GM18517 (cell line): ENCODE results near the gene CSF2RB.
A peak's percentile ranks its signal among the peaks of the same experiment; 100 is the strongest.
"Not testable (repeated sequence)": the region's sequence is repeated elsewhere in the genome, so short reads cannot be mapped to it uniquely, and the experiment has no call there.

ENCODE experiments used
- ATAC-seq: cut with Tn5 transposase; IDR thresholded peaks from one replicate; pipeline ENCODE4 v1.9.1; 2021; ENCODE audit warnings: mild to moderate bottlenecking, moderate library complexity; ENCODE audit not compliant: unreplicated experiment

CSF2RB gene

DNA sequence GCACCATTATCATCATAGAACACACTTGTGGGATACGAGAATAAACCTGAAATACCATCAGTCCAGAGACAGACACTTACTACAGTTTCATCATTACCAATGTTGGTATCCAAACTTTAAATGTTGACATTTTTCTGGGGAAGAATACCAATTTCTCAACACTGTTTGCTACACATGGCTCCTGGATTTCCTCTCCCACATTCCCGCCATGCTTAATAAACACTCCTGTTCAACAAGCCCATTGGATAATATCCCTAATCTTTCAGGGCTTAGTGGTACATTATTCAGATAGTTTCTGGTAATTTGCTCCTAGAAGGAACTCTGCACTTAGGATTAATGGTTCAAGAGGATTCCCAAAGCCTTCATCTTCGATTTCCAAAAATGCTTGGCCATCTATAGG lies 48.2 kb downstream of the CSF2RB start:
- ATAC-seq, result no peak

GRCh38 chr22:36963302-36963701 lies 49.9 kb downstream of the CSF2RB start:
- ATAC-seq, result no peak

GRCh38 chr22:36964106-36964505 lies 50.7 kb downstream of the CSF2RB start:
- no peak for ATAC-seq

DNA sequence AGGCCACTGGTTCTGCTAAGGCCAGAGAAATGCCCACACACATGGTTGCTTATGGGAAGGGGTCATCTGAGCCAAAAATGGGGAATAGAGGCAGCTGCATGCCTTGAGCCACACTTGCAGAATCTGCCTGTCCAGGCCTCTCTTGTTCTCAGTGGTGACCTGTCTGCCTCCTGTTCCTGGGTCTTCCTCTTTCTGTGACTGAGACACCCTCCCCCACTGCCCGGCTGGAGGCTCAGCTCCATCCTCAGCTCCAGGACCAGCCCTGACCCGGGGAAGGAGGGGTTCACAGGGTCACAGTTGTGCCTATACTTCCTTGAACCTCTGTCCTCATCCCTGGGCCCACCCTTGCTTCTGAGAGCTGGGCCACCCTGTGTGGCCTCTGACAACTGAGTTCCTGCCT lies 52.3 kb downstream of the CSF2RB start:
- no peak for ATAC-seq

DNA sequence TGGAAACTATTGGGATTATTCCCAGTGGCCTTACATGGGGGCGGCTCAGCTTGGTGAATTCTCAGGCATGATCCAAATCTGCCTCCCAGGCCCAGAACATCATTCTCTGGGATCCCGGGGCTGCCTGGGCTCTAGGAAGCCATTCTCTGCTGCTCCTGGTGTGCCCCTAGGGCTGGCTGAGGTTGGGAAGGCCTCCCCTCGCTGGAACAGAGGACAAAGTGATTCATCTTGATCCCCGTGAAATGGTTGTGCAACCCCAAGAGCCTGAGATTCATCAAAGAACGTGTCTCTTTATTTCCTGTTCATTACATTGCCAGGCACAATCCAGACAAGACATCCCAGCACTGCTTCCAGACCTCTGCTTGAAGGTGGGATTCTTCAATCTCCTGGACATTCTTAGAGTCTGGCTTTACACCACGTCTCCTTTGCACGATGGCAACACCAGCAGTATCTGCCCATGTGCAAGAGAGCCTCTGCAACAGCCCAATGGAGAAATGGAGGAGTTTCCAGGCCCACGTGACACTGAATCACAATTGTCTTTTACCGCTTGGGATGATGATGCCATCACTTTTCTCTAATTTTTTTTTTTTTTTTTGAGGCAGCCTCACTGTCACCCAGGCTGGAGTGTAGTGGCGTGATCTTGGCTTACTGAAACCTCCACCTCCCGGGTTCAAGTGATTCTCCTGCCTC lies 53.6 kb downstream of the CSF2RB start:
- ATAC-seq, result no peak

DNA sequence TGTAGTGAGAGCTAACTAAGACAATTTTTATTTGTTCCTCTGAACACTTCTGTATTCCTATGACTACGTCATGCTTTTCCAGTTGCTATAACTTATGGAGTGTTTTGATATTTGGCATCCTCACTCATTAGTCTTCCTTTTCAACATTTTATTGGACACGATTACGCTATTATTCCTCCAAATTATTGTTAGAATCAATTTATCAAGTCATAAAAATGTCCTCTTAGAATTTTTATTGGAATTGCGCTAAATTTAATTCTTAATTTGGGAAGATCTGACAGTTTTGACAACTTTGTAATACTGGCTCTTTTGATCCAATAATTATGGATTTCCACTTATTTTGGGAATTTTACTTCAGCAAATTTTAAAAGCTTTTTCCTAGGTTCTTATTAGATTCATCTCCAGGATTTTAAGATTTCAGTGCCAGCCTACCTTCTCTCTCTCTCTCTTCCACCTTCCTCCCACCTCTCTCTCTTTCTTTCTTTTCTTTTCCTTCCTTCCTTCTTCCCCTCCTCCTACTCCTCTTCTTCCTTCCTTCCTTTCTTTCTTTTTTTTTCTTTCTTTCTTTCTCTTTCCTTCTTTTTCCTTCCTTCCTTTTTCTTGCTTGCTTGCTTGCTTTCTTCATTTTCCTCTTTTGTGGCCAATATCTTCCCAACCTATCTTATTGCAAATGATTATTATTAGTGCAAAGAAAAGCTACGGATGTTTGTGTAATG lies 55.0 kb downstream of the CSF2RB start:
- no peak for ATAC-seq

DNA sequence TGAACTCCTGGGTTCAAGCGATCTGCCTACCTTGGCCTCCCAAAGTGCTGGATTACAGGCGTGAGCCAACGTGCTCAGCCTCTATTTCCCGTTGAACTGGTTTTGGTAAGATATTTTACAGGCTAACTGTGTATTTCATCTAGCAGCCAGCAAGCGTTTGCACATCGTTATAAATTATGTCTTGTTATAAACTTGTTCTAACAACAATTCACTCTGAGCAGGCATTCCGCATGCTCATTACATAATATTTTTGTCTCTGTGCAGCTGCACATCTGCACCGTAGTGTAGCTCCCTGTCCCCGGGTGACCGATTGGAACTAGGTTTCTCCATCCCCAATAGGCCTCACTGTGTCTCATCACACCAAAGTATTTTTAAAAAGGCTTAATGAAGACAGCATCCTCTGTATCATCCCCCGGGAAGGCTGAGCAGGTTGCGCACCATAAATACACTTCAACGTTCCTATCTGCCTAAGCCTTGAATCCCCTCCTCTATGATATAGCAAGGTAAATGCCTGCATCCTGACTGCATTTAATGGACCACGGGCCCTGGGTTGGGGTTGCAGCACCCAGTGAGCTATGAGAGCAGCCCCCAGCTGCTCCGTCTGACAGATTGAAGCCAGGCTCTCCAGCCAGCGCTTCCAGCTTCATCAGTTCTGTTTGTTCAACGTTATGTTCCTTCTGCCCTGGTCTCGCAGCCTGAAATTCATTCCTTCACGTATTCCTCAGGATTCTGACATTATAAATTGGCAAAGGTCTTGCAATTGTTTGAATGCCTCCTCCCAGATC lies 58.1 kb downstream of the CSF2RB start:
- no peak for ATAC-seq

GRCh38 chr22:36976606-36977005 lies 63.2 kb downstream of the CSF2RB start:
- ATAC-seq, result no peak

- ATAC-seq, result peak; percentile 48
These were observed 64.0 kb downstream of the CSF2RB start for GRCh38 chr22:36977401-36977861.

- peak; percentile 65 for ATAC-seq
These were observed 64.7 kb downstream of the CSF2RB start for GRCh38 chr22:36977947-36978660.

- ATAC-seq, result no peak
These were observed 65.8 kb downstream of the CSF2RB start for GRCh38 chr22:36979016-36979910.

DNA sequence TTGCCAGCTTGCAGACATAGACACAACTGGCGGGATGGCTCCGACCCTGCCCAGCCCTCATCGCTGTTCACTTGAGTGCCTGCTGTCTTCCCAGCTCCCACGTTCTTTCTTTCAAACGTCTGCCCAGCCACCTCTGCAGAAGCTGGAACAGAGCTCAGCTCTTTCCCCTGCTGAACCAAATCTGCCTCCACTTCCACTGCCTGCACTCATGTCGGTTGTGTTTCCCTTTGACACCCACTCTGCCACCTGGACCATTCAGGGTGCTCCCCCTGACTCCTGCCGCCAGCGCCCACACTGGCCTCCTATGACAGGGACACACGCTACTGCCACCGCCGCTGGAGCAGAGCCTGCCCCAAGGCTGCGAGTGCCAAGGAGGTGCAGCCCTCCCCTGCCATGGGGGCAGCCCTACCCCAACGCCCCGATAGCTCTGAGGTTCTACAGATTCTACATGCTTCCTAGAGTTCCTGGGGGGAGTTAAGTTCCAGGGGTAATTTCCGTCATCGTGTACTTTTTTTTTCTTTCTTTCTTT lies 67.9 kb downstream of the CSF2RB start:
- ATAC-seq, result no peak

DNA sequence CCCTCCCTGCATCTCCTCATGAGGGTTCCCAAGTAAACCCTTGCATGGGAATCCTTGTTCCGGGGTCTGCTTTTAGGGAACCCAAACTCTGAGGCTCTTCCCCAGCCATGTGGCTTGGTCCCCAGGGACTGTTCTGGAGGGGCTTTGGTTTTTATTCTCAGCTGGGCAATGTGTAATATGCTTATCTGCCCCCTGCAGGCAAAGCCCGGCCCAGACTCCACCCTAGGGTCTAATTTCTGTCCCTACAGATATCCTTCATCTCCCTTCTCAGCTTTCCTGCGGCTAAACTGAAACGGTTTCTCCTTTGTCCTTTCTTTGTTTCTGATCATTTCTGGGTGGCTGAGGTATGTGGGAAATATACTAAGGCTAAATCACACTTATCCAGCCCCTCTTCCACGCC lies 68.7 kb downstream of the CSF2RB start:
- no peak for ATAC-seq

DNA sequence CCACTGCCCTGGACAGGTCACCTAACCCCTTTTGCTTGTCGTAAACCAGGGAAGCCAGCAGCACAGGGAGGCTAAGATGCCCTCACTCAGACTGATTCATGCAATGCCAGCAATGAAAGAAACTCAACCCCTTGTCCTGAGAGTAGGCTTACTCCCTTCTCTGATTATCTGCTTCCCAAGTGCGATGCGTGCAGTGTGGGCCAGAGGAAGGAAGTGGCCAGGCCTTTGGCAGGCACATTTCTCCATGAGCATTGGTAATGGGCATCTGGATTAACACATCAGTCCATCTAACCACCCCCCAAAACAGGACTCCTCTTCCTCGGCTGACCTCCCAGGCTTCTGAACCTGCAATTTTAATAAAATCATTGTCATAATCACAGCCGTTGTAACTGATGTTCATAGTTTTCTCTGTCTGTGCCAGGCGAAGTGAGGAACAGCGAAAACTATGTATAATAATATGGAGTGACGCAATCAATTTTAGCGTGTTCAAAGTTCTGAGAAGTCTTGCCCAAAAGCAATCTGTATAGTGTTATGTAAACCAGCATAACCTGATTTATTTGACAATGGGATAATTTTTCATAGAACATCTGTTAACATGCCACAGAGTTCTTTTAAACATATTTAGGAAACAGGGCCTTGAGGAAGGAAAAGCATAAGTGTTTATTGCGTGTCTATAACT lies 71.9 kb downstream of the CSF2RB start:
- no peak for ATAC-seq

GRCh38 chr22:36986242-36986821 lies 72.9 kb downstream of the CSF2RB start:
- ATAC-seq, result no peak

DNA sequence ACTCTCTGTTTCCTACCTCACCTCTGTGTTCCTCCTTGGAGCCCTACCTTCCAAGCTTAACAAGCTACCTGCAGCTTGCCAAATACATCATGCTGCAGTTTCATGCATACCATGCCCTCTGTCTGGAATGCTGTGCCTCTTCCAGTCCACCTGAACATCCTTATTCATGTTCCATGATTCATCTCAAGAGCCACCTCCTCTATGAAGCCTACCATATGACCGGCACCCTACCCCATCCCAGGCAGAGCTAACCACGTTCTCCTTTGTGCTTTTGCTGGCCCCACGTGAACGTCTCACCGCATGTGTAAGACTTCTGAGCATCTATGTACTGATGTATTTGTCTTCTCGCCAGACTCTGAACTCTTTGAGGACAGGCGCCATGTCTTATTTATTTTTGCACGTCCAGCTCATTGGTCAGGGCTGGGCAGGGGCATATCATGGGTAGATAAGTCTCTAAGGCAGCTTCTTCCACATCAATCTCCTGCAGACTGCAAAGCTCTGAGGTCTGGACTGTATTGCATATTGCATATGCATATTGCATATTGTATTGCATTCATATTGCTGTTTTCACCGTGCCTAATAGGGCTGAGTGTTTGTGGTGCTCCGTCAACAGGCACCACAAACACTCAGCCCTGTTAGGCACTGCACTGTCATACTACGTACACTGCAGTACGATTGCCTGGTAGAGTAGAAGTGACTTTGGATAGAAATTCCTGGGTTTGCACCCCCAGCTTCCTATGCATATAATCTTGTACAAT lies 74.8 kb downstream of the CSF2RB start:
- no peak for ATAC-seq

DNA sequence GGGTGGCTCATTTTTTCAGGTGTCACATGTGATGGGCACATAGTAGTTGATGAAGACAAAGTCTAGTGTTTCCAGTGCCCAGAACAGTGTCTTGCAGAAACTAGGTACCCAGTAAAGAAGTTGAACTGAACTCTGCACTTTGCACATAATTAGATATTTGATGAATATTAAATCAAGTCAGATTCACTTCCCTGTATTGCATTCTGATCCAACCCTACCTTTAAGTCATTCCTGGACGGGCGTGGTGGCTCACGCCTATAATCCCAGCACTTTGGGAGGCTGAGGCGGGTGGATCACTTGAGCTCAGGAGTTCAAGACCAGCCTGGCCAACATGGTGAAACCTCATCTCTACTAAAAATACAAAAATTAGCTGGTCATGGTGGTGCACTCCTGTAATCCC lies 75.6 kb downstream of the CSF2RB start:
- ATAC-seq, result not testable (repeated sequence)
